ENCODE data around the gene TPRX1.
"Not testable (repeated sequence)": the region's sequence is repeated elsewhere in the genome, so short reads cannot be mapped to it uniquely, and the experiment has no call there.

Gene TPRX1

DNA sequence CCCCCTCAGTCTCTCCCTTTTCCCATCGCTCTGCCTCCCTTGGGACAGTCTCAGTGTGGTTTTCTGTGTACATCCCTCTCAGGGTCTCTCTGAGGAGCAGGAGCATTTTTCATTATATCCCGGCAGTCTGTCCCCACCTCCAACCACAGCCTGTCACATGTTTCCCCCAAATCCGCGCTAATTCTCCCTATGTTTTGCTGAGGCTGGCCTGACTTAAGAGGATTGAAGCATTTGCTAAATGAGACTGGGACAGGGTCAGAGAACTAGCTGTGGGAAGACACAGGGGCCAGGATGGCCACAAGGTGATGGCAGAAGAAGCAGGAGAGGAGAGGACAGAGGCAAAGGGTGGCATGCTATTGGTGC, 5.5 kb downstream of the TPRX1 start:
- DNase-seq: no peak

DNA sequence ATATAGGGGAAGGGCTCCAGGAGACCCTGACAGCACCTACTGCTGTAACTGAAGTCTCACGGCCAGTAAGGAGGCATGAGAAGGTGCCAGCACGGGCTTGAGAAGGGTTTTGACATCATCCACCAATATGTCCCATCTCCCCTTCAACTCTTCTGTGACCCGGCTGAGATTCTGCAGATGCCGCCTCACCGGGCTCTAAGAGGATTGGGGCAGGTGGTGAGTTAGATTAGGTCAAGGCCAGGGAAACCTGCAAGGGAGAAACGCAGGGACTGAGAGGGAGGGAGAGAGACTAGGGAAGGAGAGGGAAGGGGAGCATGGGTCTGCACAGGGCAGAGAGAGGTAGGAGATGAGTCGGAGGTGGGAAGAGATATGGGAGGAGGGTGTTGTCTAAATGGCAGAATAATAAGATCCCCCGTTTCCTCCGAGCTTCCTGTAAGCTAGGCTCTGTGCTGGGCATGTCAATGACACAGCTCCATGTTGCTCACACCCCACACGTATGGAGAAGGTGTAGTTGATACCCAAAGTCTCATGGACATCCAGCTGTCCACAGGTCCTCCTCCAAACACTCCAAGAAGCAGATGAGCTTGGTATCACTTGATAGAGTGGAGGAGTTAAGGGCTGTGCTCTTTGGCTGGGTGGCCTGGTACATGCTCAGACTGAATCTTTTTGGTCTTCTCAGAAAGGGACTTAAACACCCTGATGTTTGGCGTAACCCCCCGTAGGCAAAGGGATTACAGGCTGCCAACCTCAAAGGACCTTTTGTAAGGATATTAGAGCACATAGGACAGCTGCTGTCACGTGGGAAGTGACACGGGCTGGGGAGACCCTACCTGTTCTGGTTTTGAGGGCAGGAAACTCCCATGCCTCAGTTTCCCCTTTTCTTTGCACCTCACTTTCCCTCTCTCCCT, 6.1 kb downstream of the TPRX1 start:
- DNase-seq: no peak

GRCh38 chr19:47796785-47797184, 7.6 kb downstream of the TPRX1 start:
- no peak for DNase-seq

DNA sequence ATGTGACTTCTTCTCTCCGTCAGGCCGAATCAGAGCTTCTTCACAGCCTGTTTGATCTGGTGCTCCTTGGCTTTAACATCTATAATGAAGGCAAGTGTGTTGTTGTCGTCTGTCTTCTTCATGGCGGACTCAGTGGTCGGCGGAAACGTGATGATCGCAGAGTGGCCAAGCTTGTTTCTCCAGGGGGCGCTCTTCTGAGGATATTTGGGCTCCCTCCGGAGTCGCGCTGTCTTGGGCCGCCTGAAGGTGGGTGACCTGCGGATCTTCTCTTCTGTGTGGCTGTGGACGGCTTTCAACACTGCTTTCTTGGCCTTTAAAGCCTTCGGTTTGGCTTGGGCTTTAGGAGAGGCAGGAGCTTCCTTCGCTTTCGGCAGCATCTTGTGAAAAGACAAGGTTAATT, 9.8 kb downstream of the TPRX1 start:
- DNase-seq: no peak

DNA sequence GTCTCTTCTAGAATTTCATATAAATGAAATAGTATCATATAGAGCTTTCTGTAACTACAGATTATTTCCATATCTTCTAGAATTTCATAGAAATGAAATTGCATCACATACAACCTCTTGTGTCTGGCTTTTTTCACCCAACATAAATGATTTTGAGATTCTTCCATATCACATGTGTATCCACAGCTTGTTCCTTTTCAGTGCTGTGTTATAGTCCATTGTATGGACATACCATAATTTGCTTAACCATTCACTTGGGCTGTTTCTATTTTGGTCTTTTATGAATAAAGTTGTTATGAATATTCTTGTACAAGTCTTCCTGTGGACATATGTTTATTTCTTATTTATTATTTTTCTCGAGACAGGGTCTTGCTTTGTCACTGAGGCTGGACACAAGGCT, 11.7 kb downstream of the TPRX1 start:
- DNase-seq: no peak

DNA sequence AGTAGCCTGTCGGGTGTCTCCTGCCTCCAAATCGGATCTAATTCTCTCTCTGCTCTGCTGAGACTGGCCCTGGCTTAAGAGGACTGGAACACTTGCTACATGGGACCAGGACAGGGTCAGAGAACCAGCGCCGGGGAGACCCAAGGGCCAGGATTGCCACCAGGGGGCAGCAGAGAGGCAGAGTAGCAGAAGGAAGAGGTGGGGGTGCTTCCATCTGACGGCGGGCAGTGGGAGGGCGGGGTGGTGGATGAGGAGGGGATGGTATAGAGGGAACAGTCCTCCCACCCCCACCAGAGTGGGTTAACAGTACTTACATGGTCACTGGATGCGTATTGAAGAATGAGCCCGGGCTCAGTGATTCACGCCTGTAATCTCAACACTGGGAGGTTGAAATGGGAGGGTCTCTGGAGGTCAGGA, 13.9 kb downstream of the TPRX1 start:
- DNase-seq: peak; percentile 23

DNA sequence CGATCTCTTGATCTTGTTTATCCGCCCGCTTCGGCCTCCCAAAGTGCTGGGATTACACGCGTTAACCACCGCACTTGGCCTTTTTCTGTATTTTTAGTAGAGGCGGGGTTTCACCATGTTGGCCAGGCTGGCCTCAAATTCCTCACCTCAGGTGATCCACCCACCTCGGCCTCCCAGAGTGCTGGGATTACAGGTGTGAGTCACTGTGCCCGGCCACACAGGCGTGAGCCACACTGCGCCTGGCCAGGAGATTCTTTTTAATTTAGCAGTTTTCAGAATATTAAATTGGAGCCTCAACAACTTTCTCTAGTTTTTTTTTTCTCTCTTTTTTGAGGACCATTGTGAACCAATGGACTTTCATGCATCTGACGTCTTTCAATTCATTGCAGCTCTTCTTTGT, 14.5 kb downstream of the TPRX1 start:
- not testable (repeated sequence) for DNase-seq

GRCh38 chr19:47787307-47787706, 17.0 kb downstream of the TPRX1 start:
- not testable (repeated sequence) for DNase-seq

DNA sequence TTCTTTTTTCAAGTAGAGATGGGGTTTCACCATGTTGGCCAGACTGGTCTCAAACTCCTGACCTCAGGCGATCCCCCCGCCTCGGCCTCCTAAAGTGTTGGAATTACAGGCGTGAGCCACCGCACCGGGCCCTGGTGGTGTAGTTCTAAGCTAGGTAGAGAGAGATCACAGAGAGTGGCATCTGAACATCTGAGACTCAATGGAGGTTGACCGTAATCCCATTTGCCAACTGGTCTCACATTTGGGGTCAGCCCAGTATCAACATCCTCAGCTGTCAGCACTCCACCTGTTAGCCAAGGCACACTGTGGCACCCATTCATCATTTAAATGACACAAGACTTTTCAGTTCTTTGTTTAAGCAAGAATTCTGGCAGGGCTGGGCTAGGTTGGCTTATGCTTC, 17.8 kb downstream of the TPRX1 start:
- DNase-seq: no peak

DNA sequence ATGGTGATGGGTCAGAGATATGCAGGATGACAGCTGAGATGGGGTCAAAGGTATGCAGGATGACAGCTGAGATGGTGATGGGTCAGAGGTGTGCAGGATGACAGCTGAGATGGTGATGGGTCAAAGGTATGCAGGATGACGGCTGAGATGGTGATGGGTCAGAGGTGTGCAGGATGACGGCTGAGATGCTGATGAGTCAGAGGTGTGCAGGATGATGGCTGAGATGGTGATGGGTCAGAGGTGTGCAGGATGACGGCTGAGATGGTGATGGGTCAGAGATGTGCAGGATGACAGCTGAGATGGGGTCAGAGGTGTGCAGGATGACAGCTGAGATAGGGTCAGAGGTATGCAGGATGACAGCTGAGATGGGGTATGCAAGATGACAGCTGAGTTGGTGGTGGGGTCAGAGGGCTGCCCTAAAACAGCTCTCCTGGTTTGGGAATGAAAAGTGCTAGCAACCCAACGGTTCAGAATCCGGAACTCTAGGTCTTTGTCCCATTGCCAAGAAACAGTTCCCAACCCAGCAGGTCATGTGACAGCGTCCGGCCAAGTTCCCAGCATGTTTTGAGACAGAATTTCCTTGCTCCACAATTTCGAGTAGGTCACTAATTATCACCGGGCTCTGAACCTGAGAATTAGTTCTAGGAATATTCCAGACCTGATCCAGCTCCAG, 22.6 kb downstream of the TPRX1 start:
- no peak for DNase-seq

GRCh38 chr19:47780215-47780551, 24.2 kb downstream of the TPRX1 start:
- no peak for DNase-seq

GRCh38 chr19:47779524-47780214, 24.7 kb downstream of the TPRX1 start:
- no peak for DNase-seq

DNA sequence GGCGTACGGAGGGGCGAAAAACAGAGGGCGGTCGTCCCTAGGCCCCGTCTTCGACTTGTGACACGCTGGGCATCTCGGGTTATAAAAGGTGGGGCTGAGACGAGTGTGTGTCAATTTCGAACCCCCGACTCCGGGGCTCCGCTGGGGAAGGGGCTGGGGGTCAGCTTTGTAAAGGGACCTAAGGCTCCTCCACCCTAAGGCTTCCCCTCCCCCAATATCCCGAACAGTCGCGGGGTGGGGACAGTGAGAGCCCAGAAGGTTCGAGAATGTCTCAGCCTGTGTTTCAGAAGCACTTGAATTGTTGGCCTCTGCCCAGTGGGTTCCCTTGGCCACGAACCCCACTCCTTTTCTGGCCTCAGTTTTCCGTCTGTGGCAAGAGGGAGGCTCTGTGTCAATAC, 25.4 kb downstream of the TPRX1 start:
- DNase-seq: no peak

DNA sequence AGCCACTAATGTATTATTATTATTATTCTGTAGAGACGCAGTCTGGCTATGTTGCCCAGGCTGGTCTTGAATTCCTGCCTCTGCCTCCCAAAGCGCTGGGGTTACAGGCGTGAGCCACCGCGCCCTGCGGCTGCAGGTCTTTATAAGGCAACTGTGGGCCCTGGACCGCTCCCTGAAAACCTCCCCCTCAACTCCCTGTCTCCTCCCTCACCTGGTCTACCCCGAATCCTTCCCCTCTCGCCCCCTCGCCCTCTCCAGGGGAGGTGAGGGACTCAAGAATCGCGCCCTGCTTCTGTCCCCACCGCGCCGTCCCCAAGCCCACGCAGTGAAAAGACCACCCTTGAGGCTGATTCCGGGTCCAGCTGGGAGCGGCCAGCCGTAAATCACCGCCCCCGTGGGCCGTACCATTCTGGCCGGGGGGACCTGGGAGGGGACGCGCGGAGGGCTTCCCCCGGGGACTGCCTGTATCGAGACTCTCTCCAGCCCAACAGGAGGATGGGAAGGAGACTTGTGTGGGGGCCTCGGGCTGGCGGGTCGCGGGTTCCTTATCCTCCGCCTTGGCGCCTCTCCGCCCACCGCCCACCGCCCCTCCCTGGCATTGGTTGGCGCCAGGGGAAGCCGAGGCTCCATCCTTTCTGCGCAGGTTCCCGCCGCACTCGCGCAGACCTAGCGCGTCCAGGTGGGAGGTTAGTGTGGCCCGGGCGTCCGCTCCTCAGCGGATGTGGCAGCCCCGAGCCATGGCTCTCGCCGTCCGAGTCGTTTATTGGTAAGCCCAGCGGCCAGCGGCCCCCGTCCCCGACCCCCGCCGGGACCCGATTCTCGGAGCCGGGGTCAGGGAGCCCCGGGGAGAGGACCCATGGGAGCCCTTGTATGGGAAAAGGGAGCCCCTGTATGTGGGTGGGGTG, 26.1 kb downstream of the TPRX1 start, which contains the start of gene SELENOW:
TSS of gene SELENOW (plus strand) at position 655 of the 905 bp plus-strand sequence. CDS start at position 738, 83 bp downstream.
- peak; percentile 54 for DNase-seq

DNA sequence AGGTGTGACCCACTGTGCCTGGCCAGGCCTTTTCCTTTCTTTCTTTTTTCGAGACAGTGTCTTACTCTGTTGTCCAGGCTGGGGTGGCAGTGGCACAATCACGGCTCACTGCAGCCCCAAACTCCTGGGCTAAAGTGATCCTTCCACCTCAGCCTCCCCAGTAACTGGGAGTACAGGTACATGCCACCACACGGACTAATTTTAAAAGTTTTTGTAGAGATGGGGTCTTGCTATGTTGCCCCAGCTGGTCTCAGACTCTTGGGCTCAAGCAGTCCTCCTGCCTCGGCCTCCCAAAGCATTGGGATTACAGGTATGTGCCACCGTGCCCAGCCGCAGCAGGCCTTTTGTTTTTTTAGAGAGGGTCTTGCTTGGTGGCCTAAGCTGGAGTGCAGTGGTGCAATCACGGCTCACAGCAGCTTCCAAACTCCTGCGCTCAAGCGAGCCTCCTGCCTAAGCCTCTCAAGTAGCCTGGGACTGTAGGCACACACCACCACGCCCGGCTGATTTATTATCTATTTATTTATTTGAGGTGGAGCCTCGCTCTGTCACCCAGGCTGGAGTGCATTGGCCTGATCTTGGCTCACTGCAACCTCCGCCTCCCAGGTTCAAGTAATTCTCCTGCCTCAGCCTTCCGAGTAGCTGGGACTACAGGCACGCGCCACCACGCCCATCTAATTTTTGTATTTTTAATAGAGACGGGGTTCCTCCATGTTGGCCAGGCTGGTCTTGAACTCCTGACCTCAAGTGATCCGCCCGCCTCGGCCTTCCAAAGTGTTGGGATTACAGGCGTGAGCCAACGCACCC, 26.9 kb downstream of the TPRX1 start:
- DNase-seq: not testable (repeated sequence)

GRCh38 chr19:47776568-47776967, 27.8 kb downstream of the TPRX1 start:
- DNase-seq: peak; percentile 50

GRCh38 chr19:47771291-47771690, 33.1 kb downstream of the TPRX1 start:
- not testable (repeated sequence) for DNase-seq

DNA sequence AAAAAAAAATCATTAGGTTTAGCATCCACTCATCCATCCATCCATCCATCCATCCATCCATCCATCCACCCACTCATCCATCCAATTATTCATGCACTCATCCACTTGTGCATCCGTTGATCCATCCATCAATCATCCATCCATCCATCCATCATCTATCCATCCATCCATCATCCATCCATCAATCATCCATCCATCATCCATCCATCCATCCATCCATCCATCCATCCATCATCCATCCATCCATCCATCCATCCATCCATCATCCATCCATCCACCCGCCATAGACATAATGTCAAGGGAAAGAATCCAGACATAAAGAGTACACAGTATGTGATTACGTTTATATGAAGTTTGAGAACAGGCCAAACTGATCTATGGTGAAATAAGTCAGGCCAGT, 34.8 kb downstream of the TPRX1 start:
- DNase-seq: no peak

GRCh38 chr19:47768604-47769003, 35.7 kb downstream of the TPRX1 start:
- DNase-seq: no peak

DNA sequence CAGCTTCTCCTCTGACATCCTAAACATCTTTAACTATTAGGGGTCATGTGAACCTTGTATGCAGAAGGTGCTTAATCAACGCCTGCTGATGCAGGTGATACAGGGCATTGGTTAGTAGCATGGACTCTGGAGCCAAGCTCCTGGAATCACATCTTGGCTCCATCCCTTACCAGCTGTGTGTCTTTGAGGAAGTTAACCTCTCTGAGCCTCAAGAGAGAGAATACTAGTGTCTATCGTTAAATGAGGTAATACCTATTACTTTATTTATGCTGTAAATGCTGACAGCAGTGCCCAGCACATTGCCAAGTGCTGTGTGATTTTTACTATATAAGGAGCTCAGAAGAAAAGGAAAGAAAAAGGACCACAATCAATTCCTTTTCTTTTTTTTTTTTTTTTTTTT, 37.0 kb downstream of the TPRX1 start:
- DNase-seq: no peak

GRCh38 chr19:47766670-47767069, 37.7 kb downstream of the TPRX1 start:
- no peak for DNase-seq

GRCh38 chr19:47766359-47766620, 38.1 kb downstream of the TPRX1 start:
- no peak for DNase-seq

All from NCI-H1092 (cell line).